GM13977 (cell line): ENCODE data around the gene ABCC3.

Experiments used
- DNase-seq: peaks from one replicate; pipeline ENCODE4 v3.0.0; 2012; ENCODE audit warnings: low spot score
- in situ Hi-C: fragments of 300-500 bp; cut with MboI; formaldehyde crosslinking; loops from one replicate; pipeline ENCODE4 v1.12.0; 2022; ENCODE audit warnings: low sequenced_read_pairs, low pct_unique_long_range_greater_than_20kb, mixed read lengths, inconsistent platforms; ENCODE audit not compliant: unreplicated experiment
- TF ChIP-seq, protein P1 (sequence below): IDR thresholded peaks from 2 replicates; pipeline ENCODE4 v1.5.1; 2012; ENCODE audit warnings: mild to moderate bottlenecking, control low read depth; ENCODE audit not compliant: insufficient read depth; ENCODE audit errors: extremely low read depth, missing control alignments

ABCC3 gene

DNA sequence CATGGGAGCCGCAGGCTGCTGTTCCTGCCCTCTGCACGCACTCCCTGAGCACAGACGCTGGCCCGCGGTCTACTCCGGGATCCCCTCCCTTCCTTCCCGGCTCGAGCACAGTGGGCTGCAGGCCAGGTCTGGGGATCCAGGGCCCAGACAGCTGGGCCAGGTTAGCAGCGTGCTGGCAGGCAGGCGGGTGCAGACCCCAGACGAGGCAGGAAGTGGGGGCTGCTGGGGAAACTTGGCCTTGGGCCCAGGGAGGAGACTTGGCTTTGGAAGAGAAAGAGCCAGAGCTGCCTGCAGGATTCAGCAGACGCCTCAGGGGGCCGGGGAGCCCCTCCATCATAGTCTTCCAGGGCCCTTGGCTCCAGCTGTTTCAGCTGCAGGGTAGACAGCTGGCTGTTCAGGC lies 30.2 kb upstream of the ABCC3 start:
- in situ Hi-C loops: no loop called here
- DNase-seq: no peak
- TF ChIP-seq, protein P1, sequence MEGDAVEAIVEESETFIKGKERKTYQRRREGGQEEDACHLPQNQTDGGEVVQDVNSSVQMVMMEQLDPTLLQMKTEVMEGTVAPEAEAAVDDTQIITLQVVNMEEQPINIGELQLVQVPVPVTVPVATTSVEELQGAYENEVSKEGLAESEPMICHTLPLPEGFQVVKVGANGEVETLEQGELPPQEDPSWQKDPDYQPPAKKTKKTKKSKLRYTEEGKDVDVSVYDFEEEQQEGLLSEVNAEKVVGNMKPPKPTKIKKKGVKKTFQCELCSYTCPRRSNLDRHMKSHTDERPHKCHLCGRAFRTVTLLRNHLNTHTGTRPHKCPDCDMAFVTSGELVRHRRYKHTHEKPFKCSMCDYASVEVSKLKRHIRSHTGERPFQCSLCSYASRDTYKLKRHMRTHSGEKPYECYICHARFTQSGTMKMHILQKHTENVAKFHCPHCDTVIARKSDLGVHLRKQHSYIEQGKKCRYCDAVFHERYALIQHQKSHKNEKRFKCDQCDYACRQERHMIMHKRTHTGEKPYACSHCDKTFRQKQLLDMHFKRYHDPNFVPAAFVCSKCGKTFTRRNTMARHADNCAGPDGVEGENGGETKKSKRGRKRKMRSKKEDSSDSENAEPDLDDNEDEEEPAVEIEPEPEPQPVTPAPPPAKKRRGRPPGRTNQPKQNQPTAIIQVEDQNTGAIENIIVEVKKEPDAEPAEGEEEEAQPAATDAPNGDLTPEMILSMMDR: no peak

DNA sequence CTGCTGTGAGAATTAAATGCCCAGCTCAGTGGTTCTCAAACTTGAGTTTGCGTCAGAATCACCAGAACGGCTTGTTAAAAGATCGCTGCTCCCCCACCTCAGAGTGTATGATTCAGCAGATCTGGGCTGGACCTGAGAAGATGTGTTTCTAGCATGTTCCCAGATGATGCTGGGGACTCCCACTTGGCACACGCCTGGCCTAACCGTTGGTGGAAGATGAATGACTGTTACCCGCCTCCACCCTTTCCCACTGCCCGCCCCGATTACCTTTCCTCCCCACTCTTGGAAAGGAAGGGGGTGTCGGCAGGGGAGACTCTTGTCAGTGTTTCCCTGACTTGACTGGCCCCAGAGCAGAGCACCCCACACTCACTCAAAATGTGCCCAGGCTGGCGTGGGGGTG lies 29.3 kb upstream of the ABCC3 start:
- no peak for DNase-seq
- TF ChIP-seq, protein P1: no peak
- in situ Hi-C loops: no loop called here

DNA sequence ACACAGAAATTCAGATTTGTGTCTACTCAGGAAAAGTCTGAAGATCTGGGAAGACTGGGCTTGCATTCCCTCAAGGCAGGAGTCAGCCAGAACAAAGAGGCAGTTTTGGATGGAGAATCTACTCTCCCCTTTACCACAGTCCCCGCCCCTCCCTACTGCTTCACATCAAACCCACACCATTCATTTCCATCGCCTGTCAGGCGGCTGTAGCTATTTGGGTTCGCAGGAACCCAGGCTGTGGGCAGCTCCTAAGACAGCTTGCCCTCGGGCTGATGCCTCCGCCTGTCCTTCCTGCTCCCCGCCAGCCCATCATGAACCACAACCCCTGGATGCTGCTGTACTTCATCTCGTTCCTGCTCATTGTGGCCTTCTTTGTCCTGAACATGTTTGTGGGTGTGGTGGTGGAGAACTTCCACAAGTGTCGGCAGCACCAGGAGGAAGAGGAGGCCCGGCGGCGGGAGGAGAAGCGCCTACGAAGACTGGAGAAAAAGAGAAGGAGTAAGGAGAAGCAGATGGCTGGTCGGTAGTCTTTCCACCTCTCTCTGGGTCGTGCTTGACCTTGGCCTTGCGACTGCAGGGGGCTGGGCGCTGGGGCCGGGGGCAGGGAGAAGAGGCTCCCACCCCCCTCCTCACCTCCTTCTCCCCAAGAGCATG lies 27.0 kb upstream of the ABCC3 start:
- no peak for DNase-seq
- TF ChIP-seq, protein P1: no peak
- in situ Hi-C loops: no loop called here

DNA sequence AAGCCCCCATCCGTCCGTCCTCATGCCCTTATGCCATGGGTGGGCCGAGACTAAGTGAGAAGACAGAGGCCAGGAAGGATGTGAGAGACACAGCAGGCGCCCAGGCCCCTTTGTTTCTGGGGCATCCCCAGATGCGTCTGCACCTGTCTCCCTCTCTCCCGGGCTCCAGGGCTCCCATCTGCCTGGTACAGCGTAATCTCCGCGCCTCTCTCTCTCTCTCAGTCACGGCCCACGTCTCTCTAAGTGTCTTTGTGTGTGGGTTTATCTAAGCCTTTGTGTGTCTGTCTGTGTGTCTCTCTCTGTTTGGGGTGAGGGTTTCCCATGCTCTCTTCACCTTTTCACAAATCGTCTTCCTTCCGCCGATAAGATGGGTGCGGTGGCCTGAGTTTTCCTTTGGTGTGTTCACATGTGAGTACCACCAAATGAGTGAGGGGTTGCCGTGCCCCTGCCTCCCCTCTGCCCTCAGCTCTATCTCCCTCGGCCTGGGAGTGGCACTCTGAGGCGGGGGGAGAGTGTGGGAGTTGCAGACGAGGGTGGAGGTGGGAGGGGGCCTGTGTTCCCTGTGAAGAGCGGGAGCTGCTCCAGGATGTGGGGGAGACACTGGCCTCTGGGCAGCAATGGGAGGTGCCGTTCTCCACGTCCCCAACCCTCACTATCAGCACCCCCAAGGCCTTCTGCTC lies 25.8 kb upstream of the ABCC3 start:
- DNase-seq: no peak
- TF ChIP-seq, protein P1: no peak
- in situ Hi-C loops: no loop called here

DNA sequence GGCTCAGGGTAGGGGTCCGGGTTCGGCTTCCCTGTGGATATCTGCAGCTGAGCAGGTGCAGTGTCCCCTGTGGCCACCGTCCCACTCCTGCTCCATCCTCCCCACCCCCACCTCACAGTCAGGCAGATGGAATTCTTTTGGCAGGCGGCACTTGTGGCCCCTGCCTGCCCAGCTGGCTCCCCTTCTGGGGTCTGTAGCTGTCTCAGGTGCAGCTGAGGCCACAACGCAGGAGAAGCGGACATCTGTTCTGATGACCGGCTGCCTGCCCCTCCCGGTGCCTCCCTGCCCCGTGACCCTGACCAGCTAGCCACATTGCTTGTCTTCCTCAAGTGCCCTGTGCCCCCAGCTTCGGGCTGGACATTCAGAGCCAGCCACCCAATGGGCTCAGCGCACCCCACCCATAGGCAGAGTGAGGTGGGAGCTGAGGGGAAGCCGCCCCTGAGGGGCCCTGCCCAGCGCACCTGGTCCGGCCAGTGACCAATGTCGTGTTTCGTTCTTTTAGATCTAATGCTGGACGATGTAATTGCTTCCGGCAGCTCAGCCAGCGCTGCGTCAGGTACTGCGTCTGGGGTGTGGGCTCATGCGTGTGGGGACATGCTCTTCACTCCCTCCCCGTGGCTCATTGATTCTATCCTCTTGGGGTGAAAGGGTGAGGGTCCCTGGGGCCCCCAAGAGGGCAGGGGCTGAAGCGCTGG lies 25.2 kb upstream of the ABCC3 start:
- no peak for DNase-seq
- in situ Hi-C loops: no loop called here
- TF ChIP-seq, protein P1: no peak

DNA sequence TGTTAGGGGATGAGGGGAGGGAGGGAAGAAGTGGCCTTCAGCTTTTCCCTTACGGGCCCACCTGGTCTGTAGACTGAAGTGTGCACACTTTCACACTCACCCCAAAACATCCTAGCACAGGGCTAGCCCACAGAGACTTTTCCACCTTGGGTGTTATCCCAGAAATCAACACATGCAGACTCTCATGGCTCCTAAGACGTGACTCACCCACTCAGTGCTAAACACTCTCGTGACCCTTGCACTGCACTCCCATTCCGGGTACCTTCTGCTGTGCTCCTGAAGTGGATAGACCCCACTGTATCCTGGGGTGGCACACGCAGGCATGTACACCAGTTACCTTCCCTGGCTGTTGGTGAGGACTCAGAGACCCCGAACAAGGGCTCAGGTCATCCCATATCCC lies 23.0 kb upstream of the ABCC3 start:
- DNase-seq: no peak
- in situ Hi-C loops: no loop called here
- TF ChIP-seq, protein P1: no peak
